Measurements from ENCODE around the gene CD80.

The CD80 gene

GRCh38 chr3:119548341-119548740, 11.1 kb downstream of the CD80 start:
- WGBS, 2 experiments (ENCODE audit: insufficient coverage in 2 of 2), result 73 to 80% methylated on average over 3 of the region's 3 CpGs
- Histone ChIP-seq H3K27ac (ENCODE audit: low read depth, low read length, severe bottlenecking) (no peak overlapping the region), H3K4me3 (ENCODE audit: extremely low read depth, insufficient read depth, low read length, poor library complexity, severe bottlenecking) (no peak overlapping the region), H3K36me3 (ENCODE audit: control insufficient read depth, insufficient read depth, low read length) (no peaks in the 10 kb centered on the region), H3K9me3 (ENCODE audit: control insufficient read depth, low read length) (no peaks in the 10 kb centered on the region), H3K4me1 (ENCODE audit: control insufficient read depth, insufficient read depth, low read length, poor library complexity, severe bottlenecking) (no peaks in the 10 kb centered on the region)

DNA sequence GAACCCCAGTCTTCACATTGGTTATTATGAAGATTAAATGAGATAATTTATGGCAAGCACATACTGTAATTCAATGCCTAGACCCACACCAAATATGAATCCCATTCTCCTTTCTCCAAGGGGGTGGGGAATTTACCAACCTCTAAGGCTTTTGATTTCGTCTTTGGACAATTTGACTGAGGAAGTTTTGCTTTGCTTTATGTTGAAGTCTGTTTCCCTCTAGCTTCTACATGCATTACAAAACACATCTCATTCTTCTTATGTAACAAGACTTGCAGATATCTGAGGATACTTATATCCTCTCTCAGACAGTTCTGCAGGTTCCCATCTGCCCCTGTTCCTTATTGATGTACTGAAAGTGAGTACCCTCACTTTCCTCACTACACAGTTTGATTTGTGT, 12.2 kb downstream of the CD80 start:
- Histone ChIP-seq H3K36me3 (ENCODE audit: control insufficient read depth, insufficient read depth, low read length) (no peaks in the 10 kb centered on the region), H3K4me1 (ENCODE audit: control insufficient read depth, insufficient read depth, low read length, poor library complexity, severe bottlenecking) (no peaks in the 10 kb centered on the region), H3K4me3 (ENCODE audit: extremely low read depth, insufficient read depth, low read length, poor library complexity, severe bottlenecking) (no peak overlapping the region), H3K9me3 (ENCODE audit: control insufficient read depth, low read length) (no peaks in the 10 kb centered on the region), H3K27ac (ENCODE audit: low read depth, low read length, severe bottlenecking) (no peak overlapping the region)
- WGBS, 2 experiments (ENCODE audit: insufficient coverage in 2 of 2), result no CpG with 5 or more reads among the region's 1 CpG

GRCh38 chr3:119543147-119543546, 16.3 kb downstream of the CD80 start:
- H3K9me3 ChIP-seq (ENCODE audit: control insufficient read depth, low read length), result no peaks in the 10 kb centered on the region
- no peak overlapping the region for H3K27ac ChIP-seq (ENCODE audit: low read depth, low read length, severe bottlenecking)
- no peak overlapping the region for H3K4me3 ChIP-seq (ENCODE audit: extremely low read depth, insufficient read depth, low read length, poor library complexity, severe bottlenecking)
- 80 to 95% methylated on average over 1 to 6 of the region's 7 CpGs for WGBS, 2 experiments (ENCODE audit: insufficient coverage in 2 of 2)
- H3K36me3 ChIP-seq (ENCODE audit: control insufficient read depth, insufficient read depth, low read length), result no peaks in the 10 kb centered on the region
- H3K4me1 ChIP-seq (ENCODE audit: control insufficient read depth, insufficient read depth, low read length, poor library complexity, severe bottlenecking), result no peaks in the 10 kb centered on the region

DNA sequence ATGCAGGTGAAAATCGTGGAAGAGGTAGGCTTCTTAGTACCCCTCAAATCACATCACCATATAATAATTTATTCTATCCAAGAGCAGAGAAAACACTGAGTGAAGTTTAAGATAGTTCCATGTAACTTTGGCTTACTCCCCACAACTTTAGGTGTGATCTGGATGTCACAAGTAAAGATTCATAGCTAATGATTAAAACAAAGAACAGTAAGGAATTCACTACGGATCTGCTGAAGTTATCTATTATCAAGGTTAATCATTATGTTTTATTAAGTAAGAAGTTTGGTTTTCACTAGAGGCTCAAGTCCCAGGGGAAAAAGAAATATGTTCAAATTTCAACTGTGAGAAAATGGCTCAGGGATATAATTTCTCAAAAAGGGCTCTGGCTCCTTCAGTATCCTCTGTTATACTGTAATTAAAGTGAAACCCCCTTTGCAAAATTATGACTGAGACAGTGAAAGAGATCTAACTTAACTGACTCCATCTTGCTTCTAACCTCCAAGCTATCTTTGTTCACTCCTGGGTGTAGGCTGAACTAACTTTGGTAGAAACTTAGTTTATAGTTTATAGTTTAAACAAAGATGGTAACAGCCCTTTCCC, 17.1 kb downstream of the CD80 start:
- Histone ChIP-seq H3K4me1 (ENCODE audit: control insufficient read depth, insufficient read depth, low read length, poor library complexity, severe bottlenecking) (no peaks in the 10 kb centered on the region), H3K27ac (ENCODE audit: low read depth, low read length, severe bottlenecking) (no peak overlapping the region), H3K4me3 (ENCODE audit: extremely low read depth, insufficient read depth, low read length, poor library complexity, severe bottlenecking) (no peak overlapping the region), H3K36me3 (ENCODE audit: control insufficient read depth, insufficient read depth, low read length) (no peaks in the 10 kb centered on the region), H3K9me3 (ENCODE audit: control insufficient read depth, low read length) (no peaks in the 10 kb centered on the region)
- WGBS, 2 experiments (ENCODE audit: insufficient coverage in 2 of 2), result no CpG with 5 or more reads among the region's 2 CpGs

DNA sequence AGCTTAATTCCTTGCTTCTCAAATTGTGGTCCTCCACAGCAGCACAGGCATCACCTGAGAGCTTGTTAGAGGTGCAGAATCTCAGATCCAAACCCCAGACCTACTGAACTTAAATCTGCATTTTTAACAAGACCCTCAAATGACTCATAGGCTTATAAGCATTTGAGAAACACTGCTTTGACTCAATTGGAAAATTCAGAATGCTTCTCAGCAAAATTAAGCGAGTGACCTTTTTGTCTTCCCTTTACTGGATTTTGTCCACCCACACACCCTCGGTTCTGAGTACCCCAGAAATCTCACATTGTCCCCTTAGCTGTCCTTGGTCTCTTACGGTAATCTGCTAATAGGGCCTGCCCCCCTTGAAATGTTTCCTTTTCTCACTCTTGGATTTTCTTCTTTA, 17.9 kb downstream of the CD80 start:
- Histone ChIP-seq H3K27ac (ENCODE audit: low read depth, low read length, severe bottlenecking) (no peak overlapping the region), H3K4me3 (ENCODE audit: extremely low read depth, insufficient read depth, low read length, poor library complexity, severe bottlenecking) (no peak overlapping the region), H3K4me1 (ENCODE audit: control insufficient read depth, insufficient read depth, low read length, poor library complexity, severe bottlenecking) (no peaks in the 10 kb centered on the region), H3K9me3 (ENCODE audit: control insufficient read depth, low read length) (no peaks in the 10 kb centered on the region), H3K36me3 (ENCODE audit: control insufficient read depth, insufficient read depth, low read length) (no peaks in the 10 kb centered on the region)
- 90 to 95% methylated on average over 3 of the region's 3 CpGs for WGBS, 2 experiments (ENCODE audit: insufficient coverage in 2 of 2)

DNA sequence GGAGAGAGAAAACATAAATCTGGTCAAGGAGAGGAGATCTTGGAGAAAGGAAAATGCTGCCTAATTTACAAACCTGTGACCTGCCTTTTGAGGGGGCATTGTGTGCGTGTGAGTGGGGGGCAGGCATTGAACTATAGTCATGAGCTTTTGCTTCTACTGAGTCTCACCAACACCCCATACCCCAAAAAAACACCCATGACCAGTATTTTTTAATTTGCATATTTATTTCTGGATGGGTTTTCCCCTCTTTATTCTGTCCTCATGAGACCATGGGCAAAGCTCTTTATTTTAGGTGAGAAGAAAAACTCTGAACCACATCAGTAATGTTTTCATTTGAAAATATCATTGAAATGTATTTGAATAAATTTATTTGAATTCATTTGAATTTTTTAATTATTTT, 20.6 kb downstream of the CD80 start:
- Histone ChIP-seq H3K36me3 (ENCODE audit: control insufficient read depth, insufficient read depth, low read length) (no peaks in the 10 kb centered on the region), H3K9me3 (ENCODE audit: control insufficient read depth, low read length) (no peaks in the 10 kb centered on the region), H3K27ac (ENCODE audit: low read depth, low read length, severe bottlenecking) (no peak overlapping the region), H3K4me1 (ENCODE audit: control insufficient read depth, insufficient read depth, low read length, poor library complexity, severe bottlenecking) (no peaks in the 10 kb centered on the region), H3K4me3 (ENCODE audit: extremely low read depth, insufficient read depth, low read length, poor library complexity, severe bottlenecking) (no peak overlapping the region)
- WGBS, 2 experiments (ENCODE audit: insufficient coverage in 2 of 2), result no CpG with 5 or more reads among the region's 1 CpG

- no peak overlapping the region for H3K4me3 ChIP-seq (ENCODE audit: extremely low read depth, insufficient read depth, low read length, poor library complexity, severe bottlenecking)
- no peaks in the 10 kb centered on the region for H3K9me3 ChIP-seq (ENCODE audit: control insufficient read depth, low read length)
- H3K27ac ChIP-seq (ENCODE audit: low read depth, low read length, severe bottlenecking), result no peak overlapping the region
- no peaks in the 10 kb centered on the region for H3K36me3 ChIP-seq (ENCODE audit: control insufficient read depth, insufficient read depth, low read length)
- WGBS, 2 experiments (ENCODE audit: insufficient coverage in 2 of 2), result 67 to 89% methylated on average over 1 to 2 of the region's 4 CpGs
- H3K4me1 ChIP-seq (ENCODE audit: control insufficient read depth, insufficient read depth, low read length, poor library complexity, severe bottlenecking), result no peaks in the 10 kb centered on the region
Measured at GRCh38 chr3:119536757-119537156, 22.7 kb downstream of the CD80 start.

DNA sequence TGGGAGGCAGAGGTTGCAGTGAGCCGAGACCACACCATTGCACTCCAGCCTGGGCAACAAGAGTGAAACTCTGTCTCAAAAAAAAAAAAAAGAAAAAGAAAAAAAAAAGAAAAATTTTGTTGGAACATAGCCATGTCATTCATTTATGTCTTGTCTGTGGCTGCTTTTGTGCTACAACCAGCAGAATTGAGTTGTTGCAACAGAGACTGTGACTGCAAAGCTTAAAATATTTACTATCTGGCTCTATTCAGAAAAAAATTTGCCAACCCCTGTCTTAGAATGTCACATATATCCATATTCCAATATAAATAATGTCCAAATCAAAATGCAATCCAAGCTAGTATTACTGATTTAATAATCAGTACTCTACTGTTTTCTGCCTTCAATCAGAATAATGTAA, 25.1 kb downstream of the CD80 start:
- no CpG with 5 or more reads among the region's 1 CpG for WGBS, 2 experiments (ENCODE audit: insufficient coverage in 2 of 2)
- Histone ChIP-seq H3K4me3 (ENCODE audit: extremely low read depth, insufficient read depth, low read length, poor library complexity, severe bottlenecking) (no peak overlapping the region), H3K36me3 (ENCODE audit: control insufficient read depth, insufficient read depth, low read length) (no peaks in the 10 kb centered on the region), H3K9me3 (ENCODE audit: control insufficient read depth, low read length) (no peaks in the 10 kb centered on the region), H3K4me1 (ENCODE audit: control insufficient read depth, insufficient read depth, low read length, poor library complexity, severe bottlenecking) (no peaks in the 10 kb centered on the region), H3K27ac (ENCODE audit: low read depth, low read length, severe bottlenecking) (no peak overlapping the region)

DNA sequence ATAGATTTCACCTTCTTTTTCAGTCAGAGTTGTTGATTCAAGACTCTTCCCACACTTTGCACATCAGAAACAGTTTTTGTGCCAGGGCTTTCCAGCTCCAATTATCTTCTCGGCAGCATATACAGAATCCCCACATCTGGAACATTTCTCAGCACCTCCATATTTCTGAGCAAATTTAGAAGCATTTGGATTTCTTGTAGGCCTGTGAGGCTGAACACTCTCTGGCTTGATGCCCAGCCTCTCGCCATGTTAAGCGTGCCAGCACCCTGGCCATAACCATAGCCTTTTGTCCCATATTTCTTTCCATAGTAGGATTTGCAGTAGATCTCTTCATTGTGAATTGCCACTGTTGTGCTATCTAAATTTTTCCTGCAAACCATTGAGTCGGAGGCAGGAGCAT, 28.3 kb downstream of the CD80 start:
- no peaks in the 10 kb centered on the region for H3K36me3 ChIP-seq (ENCODE audit: control insufficient read depth, insufficient read depth, low read length)
- H3K27ac ChIP-seq (ENCODE audit: low read depth, low read length, severe bottlenecking), result no peak overlapping the region
- no peaks in the 10 kb centered on the region for H3K9me3 ChIP-seq (ENCODE audit: control insufficient read depth, low read length)
- no peak overlapping the region for H3K4me3 ChIP-seq (ENCODE audit: extremely low read depth, insufficient read depth, low read length, poor library complexity, severe bottlenecking)
- 89 to 100% methylated on average over 1 to 3 of the region's 4 CpGs for WGBS, 2 experiments (ENCODE audit: insufficient coverage in 2 of 2)
- H3K4me1 ChIP-seq (ENCODE audit: control insufficient read depth, insufficient read depth, low read length, poor library complexity, severe bottlenecking), result no peaks in the 10 kb centered on the region

- Histone ChIP-seq H3K9me3 (ENCODE audit: control insufficient read depth, low read length) (no peaks in the 10 kb centered on the region), H3K4me3 (ENCODE audit: extremely low read depth, insufficient read depth, low read length, poor library complexity, severe bottlenecking) (no peak overlapping the region), H3K36me3 (ENCODE audit: control insufficient read depth, insufficient read depth, low read length) (peaks cover under 1% of the 10 kb centered on the region), H3K27ac (ENCODE audit: low read depth, low read length, severe bottlenecking) (no peak overlapping the region), H3K4me1 (ENCODE audit: control insufficient read depth, insufficient read depth, low read length, poor library complexity, severe bottlenecking) (no peaks in the 10 kb centered on the region)
- 78 to 100% methylated on average over 1 to 2 of the region's 2 CpGs for WGBS, 2 experiments (ENCODE audit: insufficient coverage in 2 of 2)
Measured at GRCh38 chr3:119530456-119530855, 29.0 kb downstream of the CD80 start.

DNA sequence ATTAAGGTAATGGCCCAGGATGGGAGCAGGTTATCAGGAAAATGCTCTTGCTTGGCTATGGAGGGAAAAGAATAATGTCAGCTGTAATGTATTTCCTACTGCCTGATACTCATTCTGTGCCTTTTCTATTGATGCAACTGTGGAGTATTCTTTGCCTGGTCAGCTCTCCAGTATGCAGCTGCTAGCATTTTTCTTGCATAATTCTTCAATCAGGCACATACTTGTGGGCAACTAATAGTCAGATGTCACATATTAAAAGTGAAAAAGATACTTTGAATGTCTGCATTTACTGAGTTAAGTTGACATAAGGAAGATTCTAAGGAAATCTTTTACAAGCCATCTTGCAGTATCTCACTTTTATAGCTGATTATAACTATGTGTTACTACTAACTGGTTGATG, 29.5 kb downstream of the CD80 start:
- no peaks in the 10 kb centered on the region for H3K9me3 ChIP-seq (ENCODE audit: control insufficient read depth, low read length)
- H3K36me3 ChIP-seq (ENCODE audit: control insufficient read depth, insufficient read depth, low read length), result peaks cover 6% of the 10 kb centered on the region
- no peak overlapping the region for H3K27ac ChIP-seq (ENCODE audit: low read depth, low read length, severe bottlenecking)
- no peak overlapping the region for H3K4me3 ChIP-seq (ENCODE audit: extremely low read depth, insufficient read depth, low read length, poor library complexity, severe bottlenecking)
- H3K4me1 ChIP-seq (ENCODE audit: control insufficient read depth, insufficient read depth, low read length, poor library complexity, severe bottlenecking), result no peaks in the 10 kb centered on the region
